ENCODE results near the gene EPB42. TPM values are rescaled to one million over a fixed set of nuclear protein-coding genes. Genes with fewer than 3 reads are reported as not detected.
A peak's percentile ranks its signal among the peaks of the same experiment; 100 is the strongest.
"Not testable (repeated sequence)": the region's sequence is repeated elsewhere in the genome, so short reads cannot be mapped to it uniquely, and the experiment has no call there.

Gene EPB42
- total RNA-seq, 1 experiment from 2014 or later, result not detected

- intact Hi-C loops (cut with micrococcal nuclease), result no loop called here
- H3K4me3 ChIP-seq (ENCODE audit: low read length), result no peak overlapping the region
- no peaks in the 10 kb centered on the region for H3K4me1 ChIP-seq (ENCODE audit: insufficient read depth, low read length)
- POLR2A ChIA-PET (ENCODE audit: unreplicated experiment), result interaction anchor here (0.6 kb wide), 1 partner anchor 194 kb away, joined by 3 read pairs; no protein-coding TSS in a partner anchor
- CTCF ChIA-PET, result interaction anchor here (2.1 kb wide), 1 partner anchor 59 kb away, joined by 58 read pairs; no protein-coding TSS in a partner anchor
- H3K36me3 ChIP-seq (ENCODE audit: low read depth, low read length), result no peaks in the 10 kb centered on the region; the same call in 1 of the 2 replicates
- DNase-seq, result no peak
- no peaks in the 10 kb centered on the region for H4K20me1 ChIP-seq (ENCODE audit: low read length)
- no peak for ATAC-seq
- no peaks in the 10 kb centered on the region for H3K9me2 ChIP-seq (replicated peaks; ENCODE audit: low read length)
- H3K27ac ChIP-seq (ENCODE audit: low read length), result no peak overlapping the region
- TF ChIP-seq EZH2phosphoT487 (IDR thresholded peaks at IDR 0.05; ENCODE audit: borderline replicate concordance, low read length) (no peak), EZH2 (IDR thresholded peaks at IDR 0.05; ENCODE audit: low read length, unreplicated experiment) (no peak)
- TF ChIP-seq, protein P1, sequence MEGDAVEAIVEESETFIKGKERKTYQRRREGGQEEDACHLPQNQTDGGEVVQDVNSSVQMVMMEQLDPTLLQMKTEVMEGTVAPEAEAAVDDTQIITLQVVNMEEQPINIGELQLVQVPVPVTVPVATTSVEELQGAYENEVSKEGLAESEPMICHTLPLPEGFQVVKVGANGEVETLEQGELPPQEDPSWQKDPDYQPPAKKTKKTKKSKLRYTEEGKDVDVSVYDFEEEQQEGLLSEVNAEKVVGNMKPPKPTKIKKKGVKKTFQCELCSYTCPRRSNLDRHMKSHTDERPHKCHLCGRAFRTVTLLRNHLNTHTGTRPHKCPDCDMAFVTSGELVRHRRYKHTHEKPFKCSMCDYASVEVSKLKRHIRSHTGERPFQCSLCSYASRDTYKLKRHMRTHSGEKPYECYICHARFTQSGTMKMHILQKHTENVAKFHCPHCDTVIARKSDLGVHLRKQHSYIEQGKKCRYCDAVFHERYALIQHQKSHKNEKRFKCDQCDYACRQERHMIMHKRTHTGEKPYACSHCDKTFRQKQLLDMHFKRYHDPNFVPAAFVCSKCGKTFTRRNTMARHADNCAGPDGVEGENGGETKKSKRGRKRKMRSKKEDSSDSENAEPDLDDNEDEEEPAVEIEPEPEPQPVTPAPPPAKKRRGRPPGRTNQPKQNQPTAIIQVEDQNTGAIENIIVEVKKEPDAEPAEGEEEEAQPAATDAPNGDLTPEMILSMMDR (conservative IDR thresholded peaks at IDR 0.05; ENCODE audit: low read depth, low read length), result no peak
- no peaks in the 10 kb centered on the region for H3K79me2 ChIP-seq (ENCODE audit: low read length)
- no peak overlapping the region for H3K9ac ChIP-seq (ENCODE audit: low read length)
- H3K9me3 ChIP-seq (ENCODE audit: low read length), result no peaks in the 10 kb centered on the region
- no peak overlapping the region for H3K4me2 ChIP-seq (ENCODE audit: low read length)
- H3K27me3 ChIP-seq (ENCODE audit: low read length), result no peaks in the 10 kb centered on the region; the same call in 1 of the 2 replicates
- H3F3A ChIP-seq (ENCODE audit: low read length, unreplicated experiment), result no peaks in the 10 kb centered on the region
- no TSS peak for BruUV-seq (replicated peaks)
- no peak overlapping the region for H2AFZ ChIP-seq (ENCODE audit: low read length)
Measured at GRCh38 chr15:43226436-43227305, 5.9 kb upstream of the EPB42 start.

- POLR2A ChIA-PET (ENCODE audit: unreplicated experiment), result interaction anchor here (0.6 kb wide), 1 partner anchor 286 kb away, joined by 4 read pairs; no protein-coding TSS in a partner anchor
- ATAC-seq; H4K20me1 ChIP-seq (ENCODE audit: low read length); H3F3A ChIP-seq (ENCODE audit: low read length, unreplicated experiment); DNase-seq; H3K4me2 ChIP-seq (ENCODE audit: low read length); H3K79me2 ChIP-seq (ENCODE audit: low read length); H3K27ac ChIP-seq (ENCODE audit: low read length); H3K9me3 ChIP-seq (ENCODE audit: low read length); H3K36me3 ChIP-seq (ENCODE audit: low read depth, low read length); H2AFZ ChIP-seq (ENCODE audit: low read length); H3K4me1 ChIP-seq (ENCODE audit: insufficient read depth, low read length); H3K9me2 ChIP-seq (replicated peaks; ENCODE audit: low read length); H3K27me3 ChIP-seq (ENCODE audit: low read length); H3K4me3 ChIP-seq (ENCODE audit: low read length); H3K9ac ChIP-seq (ENCODE audit: low read length); BruUV-seq (replicated peaks): not testable (repeated sequence)
- intact Hi-C loops (cut with micrococcal nuclease), result loop anchor here (1.0 kb wide), 1 partner anchor 59 kb away; no protein-coding TSS in a partner anchor
- CTCF ChIA-PET, result interaction anchor here (0.6 to 2.1 kb wide), 6 partner anchors 19 to 112 kb away, joined by 3 to 58 read pairs (median 6); no protein-coding TSS in a partner anchor
Measured at GRCh38 chr15:43225950-43226255, 5.1 kb upstream of the EPB42 start.

- Histone ChIP-seq H3K4me3 (ENCODE audit: low read length) (no peak overlapping the region), H3K27ac (ENCODE audit: low read length) (no peak overlapping the region), H3K27me3 (ENCODE audit: low read length) (no peaks in the 10 kb centered on the region; the same call in 1 of the 2 replicates), H3K9me2 (replicated peaks; ENCODE audit: low read length) (no peaks in the 10 kb centered on the region), H4K20me1 (ENCODE audit: low read length) (no peaks in the 10 kb centered on the region), H3K9ac (ENCODE audit: low read length) (no peak overlapping the region), H2AFZ (ENCODE audit: low read length) (no peak overlapping the region), H3K79me2 (ENCODE audit: low read length) (no peaks in the 10 kb centered on the region), H3K4me2 (ENCODE audit: low read length) (no peak overlapping the region), H3F3A (ENCODE audit: low read length, unreplicated experiment) (no peaks in the 10 kb centered on the region), H3K4me1 (ENCODE audit: insufficient read depth, low read length) (no peaks in the 10 kb centered on the region), H3K9me3 (ENCODE audit: low read length) (no peaks in the 10 kb centered on the region), H3K36me3 (ENCODE audit: low read depth, low read length) (no peaks in the 10 kb centered on the region; the same call in 1 of the 2 replicates)
- CTCF ChIA-PET, result interaction anchor here (0.6 to 2.1 kb wide), 8 partner anchors 19 to 112 kb away, joined by 3 to 58 read pairs (median 4); no protein-coding TSS in a partner anchor
- POLR2A ChIA-PET (ENCODE audit: unreplicated experiment), result interaction anchor here (0.6 kb wide), 1 partner anchor 286 kb away, joined by 4 read pairs; no protein-coding TSS in a partner anchor
- ATAC-seq (peak; percentile 99), DNase-seq (peak; percentile 84)
- BruUV-seq (replicated peaks), result no TSS peak
- intact Hi-C loops (cut with micrococcal nuclease), result loop anchor here (1.0 kb wide), 1 partner anchor 60 kb away; no protein-coding TSS in a partner anchor
- TF ChIP-seq EZH2 (IDR thresholded peaks at IDR 0.05; ENCODE audit: low read length, unreplicated experiment), result no peak
- TF ChIP-seq, protein P1 (conservative IDR thresholded peaks at IDR 0.05; ENCODE audit: low read depth, low read length), result peak; percentile 93
- TF ChIP-seq EZH2phosphoT487 (IDR thresholded peaks at IDR 0.05; ENCODE audit: borderline replicate concordance, low read length), result no peak
Measured at GRCh38 chr15:43225201-43225949, 4.6 kb upstream of the EPB42 start.

Measured in PC-3 (cell line).